NT2/D1 (cell line): ENCODE results near the gene SLC29A2.

Source experiments
- SUZ12 ChIP-seq: IDR thresholded peaks from 2 replicates; pipeline ENCODE4 v1.6.1; 2011; ENCODE audit not compliant: insufficient read length, insufficient read depth; ENCODE audit errors: extremely low read depth
- YY1 ChIP-seq: IDR thresholded peaks from 2 replicates; pipeline ENCODE4 v1.6.1; 2011; ENCODE audit not compliant: insufficient read length, insufficient read depth
- ZNF274 ChIP-seq: IDR thresholded peaks from 2 replicates; pipeline ENCODE4 v1.6.1; 2011; ENCODE audit warnings: mild to moderate bottlenecking, low read depth, low read length

DNA sequence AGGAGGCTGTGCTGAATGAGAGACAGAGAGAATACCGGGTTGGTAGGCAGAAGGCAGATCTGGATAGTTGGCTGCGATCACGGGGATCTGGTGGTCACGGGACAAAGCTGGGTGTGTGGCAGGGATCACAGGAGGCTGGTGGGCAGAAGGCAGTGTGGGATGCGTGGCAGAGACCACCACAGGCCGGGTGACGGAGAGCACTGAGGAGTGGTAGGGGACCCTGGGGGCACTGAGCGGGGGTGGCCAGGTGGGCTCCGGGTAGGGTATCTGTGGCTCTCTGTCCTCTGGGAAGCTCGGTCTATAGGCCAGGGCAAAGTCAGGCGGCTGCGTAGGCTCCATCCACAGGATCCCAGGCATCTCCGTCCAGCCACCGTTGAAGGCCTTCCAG, 56.1 kb downstream of the SLC29A2 start:
- TF ChIP-seq SUZ12 (no peak), ZNF274 (no peak), YY1 (no peak)
